OCI-LY3 (cell line): ENCODE results near the gene NPPC.

Experiments used
- H2AFZ ChIP-seq: fragments of 200-600, 300-600 bp; shearing (Covaris generic); 2 replicates; pipeline ENCODE4 v1.6.0; 2014; ENCODE audit warnings: antibody characterized with exemption, low read depth, low read length
- H3K27ac ChIP-seq: fragments of 200-600, 300-600 bp; sonication (generic); 2 replicates; pipeline ENCODE4 v1.5.1; 2014; ENCODE audit warnings: mild to moderate bottlenecking, low read length, moderate library complexity, mixed read lengths
- H3K27me3 ChIP-seq: fragments of 200-600, 300-600 bp; sonication (generic); 2 replicates; pipeline ENCODE4 v1.6.1; 2014; ENCODE audit warnings: low read depth, low read length, mixed read lengths
- H3K36me3 ChIP-seq: fragments of 200-600, 300-600 bp; sonication (generic); replicated peaks from 2 replicates; pipeline ENCODE3; 2014; ENCODE audit warnings: low read depth, low read length, mixed read lengths
- H3K4me1 ChIP-seq: fragments of 300-600, 200-600 bp; sonication (generic); 2 replicates; pipeline ENCODE4 v1.6.1; 2014; ENCODE audit warnings: low read length, mixed read lengths
- H3K4me2 ChIP-seq: fragments of 200-600, 300-600 bp; sonication (generic); 2 replicates; pipeline ENCODE4 v1.6.1; 2014; ENCODE audit warnings: low read length, mixed read lengths
- H3K4me3 ChIP-seq: fragments of 300-600, 200-600 bp; sonication (generic); 2 replicates; pipeline ENCODE4 v1.5.1; 2014; ENCODE audit warnings: antibody characterized with exemption, mild to moderate bottlenecking, low read length, moderate library complexity
- H3K79me2 ChIP-seq: fragments of 300-600, 200-600 bp; shearing (Covaris generic); 2 replicates; pipeline ENCODE4 v1.6.1; 2014; ENCODE audit warnings: mild to moderate bottlenecking, low read length, mixed read lengths
- H3K9ac ChIP-seq: fragments of 300-600, 200-600 bp; shearing (Covaris generic); 2 replicates; pipeline ENCODE4 v1.6.0; 2014; ENCODE audit warnings: mild to moderate bottlenecking, low read length, moderate library complexity
- H3K9me3 ChIP-seq: fragments of 200-600, 300-600 bp; shearing (Covaris generic); 2 replicates; pipeline ENCODE4 v1.6.1; 2014; ENCODE audit warnings: low read length, mixed read lengths; ENCODE audit not compliant: insufficient read depth
- H4K20me1 ChIP-seq: fragments of 200-600, 300-600 bp; sonication (generic); 2 replicates; pipeline ENCODE4 v1.6.1; 2016; ENCODE audit warnings: low read length, mixed read lengths; ENCODE audit not compliant: insufficient read depth
- EZH2phosphoT487 ChIP-seq: fragments of 200-600 bp; shearing (Covaris generic); IDR thresholded peaks from 2 replicates; pipeline ENCODE4 v1.6.1; 2018; ENCODE audit warnings: antibody characterized with exemption, mixed run types, low read depth
- TF ChIP-seq, protein P1 (sequence below): fragments of 200-600, 300-600 bp; sonication (generic); IDR thresholded peaks from 2 replicates; pipeline ENCODE4 v1.5.1; 2014; ENCODE audit warnings: antibody characterized with exemption, low read length, low read depth

Gene NPPC, protein sequence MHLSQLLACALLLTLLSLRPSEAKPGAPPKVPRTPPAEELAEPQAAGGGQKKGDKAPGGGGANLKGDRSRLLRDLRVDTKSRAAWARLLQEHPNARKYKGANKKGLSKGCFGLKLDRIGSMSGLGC

DNA sequence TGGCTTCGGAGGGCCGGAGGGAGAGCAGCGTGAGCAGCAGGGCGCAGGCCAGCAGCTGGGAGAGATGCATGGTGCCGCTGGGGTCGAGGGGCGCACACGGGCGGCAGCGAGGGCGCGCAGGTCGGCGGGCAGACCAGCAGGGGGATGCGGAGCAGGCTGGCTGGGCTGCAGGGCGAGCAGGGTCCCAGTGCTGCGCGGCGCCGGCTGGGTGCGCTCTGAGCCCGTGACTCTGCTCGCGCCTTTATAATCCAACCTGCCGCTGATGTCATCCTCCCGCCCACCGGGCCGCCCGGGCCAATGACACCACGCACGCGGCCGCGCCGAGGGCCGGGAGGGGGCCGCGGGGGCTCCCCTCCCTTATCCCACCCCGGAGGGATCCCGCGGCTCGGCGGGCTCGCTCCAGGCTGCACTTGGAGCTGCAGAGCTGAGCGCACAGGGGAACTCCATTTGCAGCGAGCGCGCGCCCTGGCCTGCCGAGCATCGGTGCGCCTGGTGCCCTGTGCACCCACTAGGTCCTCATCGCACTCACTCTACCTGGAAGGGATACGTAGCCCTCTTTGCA, at the start of gene NPPC:
Gene NPPC (minus strand): TSS at position 217 of the 562 bp plus-strand sequence. CDS start 147 bp downstream, at position 70.
- H3K79me2 ChIP-seq: no peaks in the 10 kb centered on the region
- peak within 1 kb of the TSS; percentile 43; the same call in 1 of the 2 replicates for H3K4me2 ChIP-seq
- no peak within 1 kb of the TSS for H2AFZ ChIP-seq
- no peaks in the 10 kb centered on the region for H4K20me1 ChIP-seq
- TF ChIP-seq EZH2phosphoT487: no peak
- TF ChIP-seq, protein P1, sequence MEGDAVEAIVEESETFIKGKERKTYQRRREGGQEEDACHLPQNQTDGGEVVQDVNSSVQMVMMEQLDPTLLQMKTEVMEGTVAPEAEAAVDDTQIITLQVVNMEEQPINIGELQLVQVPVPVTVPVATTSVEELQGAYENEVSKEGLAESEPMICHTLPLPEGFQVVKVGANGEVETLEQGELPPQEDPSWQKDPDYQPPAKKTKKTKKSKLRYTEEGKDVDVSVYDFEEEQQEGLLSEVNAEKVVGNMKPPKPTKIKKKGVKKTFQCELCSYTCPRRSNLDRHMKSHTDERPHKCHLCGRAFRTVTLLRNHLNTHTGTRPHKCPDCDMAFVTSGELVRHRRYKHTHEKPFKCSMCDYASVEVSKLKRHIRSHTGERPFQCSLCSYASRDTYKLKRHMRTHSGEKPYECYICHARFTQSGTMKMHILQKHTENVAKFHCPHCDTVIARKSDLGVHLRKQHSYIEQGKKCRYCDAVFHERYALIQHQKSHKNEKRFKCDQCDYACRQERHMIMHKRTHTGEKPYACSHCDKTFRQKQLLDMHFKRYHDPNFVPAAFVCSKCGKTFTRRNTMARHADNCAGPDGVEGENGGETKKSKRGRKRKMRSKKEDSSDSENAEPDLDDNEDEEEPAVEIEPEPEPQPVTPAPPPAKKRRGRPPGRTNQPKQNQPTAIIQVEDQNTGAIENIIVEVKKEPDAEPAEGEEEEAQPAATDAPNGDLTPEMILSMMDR: no peak
- H3K9ac ChIP-seq: no peak within 1 kb of the TSS
- no peaks in the 10 kb centered on the region for H3K9me3 ChIP-seq
- no peak within 1 kb of the TSS for H3K4me3 ChIP-seq
- no peaks in the 10 kb centered on the region for H3K27me3 ChIP-seq
- no peaks in the 10 kb centered on the region for H3K4me1 ChIP-seq
- no peaks in the 10 kb centered on the region for H3K36me3 ChIP-seq
- no peak within 1 kb of the TSS for H3K27ac ChIP-seq

DNA sequence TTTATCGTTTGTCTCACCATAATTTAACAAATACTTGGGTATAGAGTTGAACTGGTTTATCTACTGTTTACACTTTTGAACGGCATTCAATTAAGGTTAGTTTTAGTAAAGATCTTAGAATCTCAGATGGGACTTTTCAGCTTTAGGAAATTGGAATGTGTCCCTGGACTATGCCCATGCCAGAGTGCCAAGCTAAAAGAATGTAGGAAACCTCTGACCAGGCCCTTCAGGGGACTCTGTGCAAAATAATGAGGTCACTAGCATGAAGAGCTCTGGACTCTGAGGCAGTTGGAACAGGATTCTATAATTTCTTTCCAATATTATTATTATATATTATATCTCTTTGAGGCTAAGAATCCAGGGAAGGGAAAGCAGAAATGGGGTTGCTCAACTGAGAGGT, 48.8 kb upstream of the NPPC start:
- Histone ChIP-seq H3K27me3 (no peaks in the 10 kb centered on the region), H3K9me3 (no peaks in the 10 kb centered on the region), H3K9ac (no peak overlapping the region), H3K79me2 (peaks cover 7% of the 10 kb centered on the region), H3K4me1 (no peaks in the 10 kb centered on the region), H3K36me3 (no peaks in the 10 kb centered on the region), H2AFZ (no peak overlapping the region), H3K27ac (no peak overlapping the region), H3K4me3 (no peak overlapping the region), H4K20me1 (no peaks in the 10 kb centered on the region), H3K4me2 (no peak overlapping the region)
- no peak for TF ChIP-seq EZH2phosphoT487
- TF ChIP-seq, protein P1: no peak

DNA sequence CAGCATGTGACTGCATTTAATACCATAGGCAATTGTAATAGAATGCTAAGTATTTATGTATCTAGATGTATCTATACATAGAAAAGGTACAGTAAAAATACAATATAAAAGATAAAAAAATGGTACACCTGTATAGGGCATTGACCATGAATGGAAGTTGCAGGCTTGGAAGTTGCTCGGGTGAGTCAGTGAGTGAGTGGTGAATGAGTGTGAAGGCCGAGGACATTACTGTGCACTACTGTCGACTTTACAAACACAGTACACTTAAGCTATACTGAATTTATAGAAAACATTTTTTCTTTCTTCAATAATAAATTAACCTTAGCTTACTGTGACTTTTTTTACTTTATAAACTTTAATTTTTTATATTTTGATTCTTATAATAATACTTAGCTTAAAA, 44.3 kb upstream of the NPPC start:
- H3K9ac ChIP-seq: no peak overlapping the region
- no peaks in the 10 kb centered on the region for H3K27me3 ChIP-seq
- peaks cover 4% of the 10 kb centered on the region for H3K36me3 ChIP-seq
- H4K20me1 ChIP-seq: no peaks in the 10 kb centered on the region
- no peak overlapping the region for H2AFZ ChIP-seq
- peaks cover 37% of the 10 kb centered on the region for H3K79me2 ChIP-seq
- no peaks in the 10 kb centered on the region for H3K9me3 ChIP-seq
- H3K4me3 ChIP-seq: no peak overlapping the region
- TF ChIP-seq, protein P1: no peak
- H3K4me1 ChIP-seq: no peaks in the 10 kb centered on the region
- H3K27ac ChIP-seq: no peak overlapping the region
- no peak overlapping the region for H3K4me2 ChIP-seq

DNA sequence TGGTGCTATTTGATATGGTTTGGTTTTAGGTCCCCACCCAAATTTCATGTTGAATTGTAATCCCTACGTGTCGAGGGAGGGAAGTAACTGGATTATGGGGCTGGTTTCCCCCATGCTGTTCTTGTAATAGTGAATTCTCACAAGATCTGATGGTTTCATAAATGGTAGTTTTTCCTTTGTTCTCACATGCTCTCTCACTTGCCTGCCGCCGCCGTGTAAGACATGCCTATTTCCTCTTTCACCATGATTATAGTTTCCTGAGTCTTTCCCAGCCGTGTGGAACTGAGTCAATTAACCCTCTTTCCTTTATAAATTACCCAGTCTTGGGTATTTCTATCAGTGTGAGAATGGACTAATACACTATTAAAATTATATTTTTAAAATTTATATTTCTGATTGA, 42.6 kb upstream of the NPPC start:
- Histone ChIP-seq H3K79me2 (peaks cover 47% of the 10 kb centered on the region), H3K9me3 (no peaks in the 10 kb centered on the region), H3K36me3 (peaks cover 4% of the 10 kb centered on the region), H3K9ac (no peak overlapping the region), H3K4me2 (no peak overlapping the region), H4K20me1 (no peaks in the 10 kb centered on the region), H3K4me3 (no peak overlapping the region), H2AFZ (no peak overlapping the region), H3K4me1 (no peaks in the 10 kb centered on the region), H3K27ac (no peak overlapping the region), H3K27me3 (no peaks in the 10 kb centered on the region)
- TF ChIP-seq, protein P1: no peak
- TF ChIP-seq EZH2phosphoT487: no peak
